GM21447 (cell line): ENCODE results near the gene GJB6.
A peak's percentile ranks its signal among the peaks of the same experiment; 100 is the strongest.
"Not testable (repeated sequence)": the region's sequence is repeated elsewhere in the genome, so short reads cannot be mapped to it uniquely, and the experiment has no call there.

ENCODE experiments used
- ATAC-seq: cut with Tn5 transposase; IDR thresholded peaks from one replicate; pipeline ENCODE4 v1.9.1; 2021; ENCODE audit not compliant: unreplicated experiment

The GJB6 gene

GRCh38 chr13:20231839-20232555 lies at the start of gene GJB6:
TSS of gene GJB6 (minus strand) at chr13:20232319. CDS start at chr13:20223480, 8,839 bp downstream.
- ATAC-seq: no peak

- ATAC-seq: not testable (repeated sequence)
These were observed 44.8 kb upstream of the GJB6 start for GRCh38 chr13:20276901-20277300.

- no peak for ATAC-seq
These were observed 42.3 kb upstream of the GJB6 start for GRCh38 chr13:20274466-20274865.

DNA sequence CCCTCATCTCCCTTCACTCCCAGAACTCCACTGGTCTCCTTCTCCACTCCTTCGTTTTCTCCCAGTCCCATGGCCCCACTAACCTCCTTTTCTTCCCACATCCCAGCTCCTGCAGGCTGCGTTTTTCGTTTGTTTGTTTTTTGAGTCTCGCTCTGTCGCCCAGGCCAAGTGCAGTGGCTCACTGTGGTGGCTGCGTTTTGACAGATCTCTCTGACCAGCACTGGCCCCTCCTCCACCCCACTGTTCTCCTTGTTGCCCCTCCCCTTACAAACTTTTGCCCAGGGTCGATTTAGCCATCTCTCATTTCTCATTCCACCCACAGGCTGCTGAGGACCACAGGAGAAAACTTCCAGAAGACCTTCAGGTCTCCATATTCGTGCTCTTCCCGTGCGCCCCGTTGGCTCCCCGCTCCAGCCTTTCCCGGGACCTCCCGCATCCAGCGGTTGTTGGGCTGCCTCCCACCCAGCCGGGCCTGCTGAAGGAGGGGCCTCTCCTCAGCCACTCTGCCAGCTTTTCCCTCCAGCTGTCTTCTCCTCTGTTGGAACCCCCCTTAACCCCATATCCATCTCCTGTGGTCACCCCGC lies 40.6 kb upstream of the GJB6 start:
- ATAC-seq: no peak

GRCh38 chr13:20272104-20272503 lies 40.0 kb upstream of the GJB6 start:
- ATAC-seq: no peak

DNA sequence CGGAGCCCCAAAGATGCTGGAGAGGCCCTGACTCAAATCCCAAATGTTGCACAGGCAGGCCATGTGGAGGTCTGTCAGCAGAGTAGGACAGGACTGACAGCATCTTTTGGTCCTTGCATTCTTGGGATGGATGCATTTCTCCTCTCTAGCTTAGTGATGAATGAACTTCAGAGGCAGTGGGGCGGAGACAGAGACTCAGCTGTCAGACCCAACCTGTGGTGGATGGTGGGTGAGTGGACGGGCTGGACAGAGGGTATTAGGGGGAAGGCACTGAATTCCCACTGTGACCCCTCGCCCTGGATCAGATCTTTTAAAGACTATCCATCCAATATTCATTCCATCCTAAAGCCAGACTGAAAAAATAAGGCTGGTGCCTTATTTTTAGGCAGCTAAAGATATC lies 39.3 kb upstream of the GJB6 start:
- no peak for ATAC-seq

GRCh38 chr13:20270163-20270865 lies 38.2 kb upstream of the GJB6 start:
- ATAC-seq: no peak

DNA sequence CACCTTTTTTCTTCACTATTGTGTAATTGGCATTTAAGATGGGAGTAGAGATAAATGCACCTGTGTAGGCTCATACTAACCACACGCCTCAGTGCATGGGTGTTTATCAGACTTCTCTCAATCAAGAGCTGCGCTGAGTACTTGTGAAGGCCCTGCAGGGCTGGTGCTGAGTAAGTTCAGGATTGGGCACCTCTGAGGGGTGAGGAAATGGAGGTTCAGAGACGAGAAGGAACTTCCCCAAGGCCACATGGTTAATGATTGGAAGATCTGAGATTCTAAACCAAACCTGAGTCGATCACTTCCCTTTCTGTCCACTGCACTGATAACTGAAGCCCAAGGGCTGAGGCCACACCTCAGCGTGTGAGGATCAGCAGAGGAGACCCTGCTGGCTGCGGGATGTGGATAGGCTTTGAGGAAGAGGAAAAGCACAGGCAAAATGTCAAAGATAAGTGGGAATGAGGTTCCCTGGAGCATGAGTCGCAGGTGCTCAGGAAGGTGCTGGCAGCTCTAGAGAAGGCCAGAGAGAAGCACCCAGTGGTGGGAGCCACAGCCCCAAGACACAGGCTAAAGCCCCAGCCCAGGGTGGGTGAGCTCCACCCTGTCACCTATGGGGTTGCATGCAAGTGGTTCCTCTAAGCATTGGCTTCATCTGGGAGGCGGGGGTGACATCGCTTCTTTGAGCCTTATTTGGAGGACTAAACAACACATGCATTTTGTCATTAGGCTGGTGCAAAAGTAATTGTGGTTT lies 32.3 kb upstream of the GJB6 start:
- ATAC-seq: peak; percentile 99

- ATAC-seq: no peak
These were observed 31.4 kb upstream of the GJB6 start for GRCh38 chr13:20263393-20264044.

DNA sequence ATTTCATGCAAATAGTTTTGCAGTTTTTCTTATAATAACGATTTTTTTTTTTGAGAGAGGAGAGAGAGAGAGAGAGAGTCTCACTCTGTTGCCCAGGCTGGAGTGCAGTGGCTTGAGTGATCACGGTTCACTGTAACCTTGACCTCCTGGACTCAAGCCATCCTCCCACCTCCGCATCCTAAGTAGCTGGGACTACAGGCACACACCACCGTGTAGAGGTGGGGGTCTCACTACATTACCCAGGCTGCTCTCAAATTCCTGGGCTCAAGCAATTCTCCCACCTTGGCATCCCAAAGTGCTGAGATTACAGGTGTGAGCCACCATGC lies 26.8 kb upstream of the GJB6 start:
- no peak for ATAC-seq

- ATAC-seq: no peak
These were observed 26.3 kb upstream of the GJB6 start for GRCh38 chr13:20258208-20258962.

DNA sequence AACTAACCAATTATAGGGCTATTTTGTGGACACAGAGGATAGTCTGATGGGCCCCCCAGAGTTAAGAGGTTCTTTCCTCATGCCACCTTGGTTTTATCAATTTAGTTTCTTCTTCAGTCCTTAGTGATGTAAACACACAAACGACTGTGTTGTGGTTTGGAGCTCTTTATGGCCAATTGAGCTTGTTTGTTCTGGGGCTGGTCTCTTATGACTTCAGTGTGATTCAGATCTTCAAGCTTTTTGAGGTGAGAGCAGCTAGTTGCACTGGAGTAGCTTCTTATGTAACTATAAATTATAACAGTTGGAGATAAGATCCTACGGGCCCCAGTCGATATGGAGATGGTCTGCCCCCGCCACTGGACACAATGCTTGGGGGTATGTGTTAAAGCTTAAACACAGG lies 22.0 kb upstream of the GJB6 start:
- no peak for ATAC-seq

- no peak for ATAC-seq
These were observed 17.8 kb upstream of the GJB6 start for GRCh38 chr13:20249913-20250312.

DNA sequence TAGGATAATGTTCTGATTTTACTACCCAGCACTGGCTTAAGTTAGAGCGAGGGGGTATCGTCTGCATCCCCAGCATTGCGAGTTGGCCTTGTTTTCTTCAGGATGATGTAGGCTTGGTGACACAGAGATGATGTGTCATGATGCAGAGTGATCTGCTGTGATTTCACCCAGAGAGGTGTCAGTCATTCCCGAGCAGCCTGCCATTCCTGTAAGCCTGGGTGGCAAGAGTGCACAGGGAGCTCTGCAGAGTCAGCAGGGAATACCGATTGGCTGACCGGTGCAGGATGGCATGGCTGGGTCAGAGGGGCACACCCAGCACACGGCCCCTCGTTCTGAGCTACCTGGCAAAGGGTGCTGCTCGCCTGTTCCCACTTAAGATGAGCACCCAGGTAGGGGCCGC lies 15.8 kb upstream of the GJB6 start:
- ATAC-seq: no peak

- ATAC-seq: no peak
These were observed 15.3 kb upstream of the GJB6 start for GRCh38 chr13:20247403-20247802.

DNA sequence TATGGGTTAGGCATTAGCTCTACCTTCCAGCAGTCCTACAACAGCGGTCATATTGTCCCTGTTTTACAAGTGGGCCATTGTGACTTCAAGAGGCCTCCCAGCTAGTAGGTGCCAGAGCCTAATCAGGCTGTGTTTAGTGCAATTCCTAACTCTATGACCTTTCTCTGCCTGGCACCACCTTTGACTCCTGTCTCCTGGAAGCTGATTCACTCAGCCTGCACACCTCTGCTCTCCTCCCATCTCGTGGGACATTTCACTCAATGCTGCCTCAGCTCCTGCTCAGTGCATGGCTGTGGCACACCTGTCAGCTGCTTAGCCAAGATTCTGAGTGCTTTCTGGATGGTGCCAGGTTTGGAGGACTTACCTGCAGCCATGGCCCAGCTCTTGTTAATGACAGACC lies 9.5 kb upstream of the GJB6 start:
- ATAC-seq: no peak

DNA sequence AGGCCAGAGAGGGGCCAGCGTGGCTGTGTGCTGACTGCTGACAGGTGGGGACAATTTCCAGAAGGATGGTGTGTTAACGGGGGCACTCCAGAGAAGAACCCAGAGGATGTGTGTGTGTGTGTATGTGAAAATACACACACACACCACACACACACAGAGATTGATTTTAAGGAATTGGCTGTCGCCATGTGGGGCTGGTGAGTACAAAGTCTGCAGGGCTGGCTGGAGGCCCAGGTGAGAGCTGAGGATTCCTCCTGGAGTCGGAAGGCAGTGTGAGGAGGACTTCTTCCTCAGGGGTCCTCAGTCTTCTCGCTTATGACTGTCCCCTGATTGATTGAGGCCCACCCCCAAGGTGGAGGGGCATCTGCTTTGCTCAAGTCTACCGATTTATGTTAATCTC lies 7.6 kb upstream of the GJB6 start:
- ATAC-seq: no peak

DNA sequence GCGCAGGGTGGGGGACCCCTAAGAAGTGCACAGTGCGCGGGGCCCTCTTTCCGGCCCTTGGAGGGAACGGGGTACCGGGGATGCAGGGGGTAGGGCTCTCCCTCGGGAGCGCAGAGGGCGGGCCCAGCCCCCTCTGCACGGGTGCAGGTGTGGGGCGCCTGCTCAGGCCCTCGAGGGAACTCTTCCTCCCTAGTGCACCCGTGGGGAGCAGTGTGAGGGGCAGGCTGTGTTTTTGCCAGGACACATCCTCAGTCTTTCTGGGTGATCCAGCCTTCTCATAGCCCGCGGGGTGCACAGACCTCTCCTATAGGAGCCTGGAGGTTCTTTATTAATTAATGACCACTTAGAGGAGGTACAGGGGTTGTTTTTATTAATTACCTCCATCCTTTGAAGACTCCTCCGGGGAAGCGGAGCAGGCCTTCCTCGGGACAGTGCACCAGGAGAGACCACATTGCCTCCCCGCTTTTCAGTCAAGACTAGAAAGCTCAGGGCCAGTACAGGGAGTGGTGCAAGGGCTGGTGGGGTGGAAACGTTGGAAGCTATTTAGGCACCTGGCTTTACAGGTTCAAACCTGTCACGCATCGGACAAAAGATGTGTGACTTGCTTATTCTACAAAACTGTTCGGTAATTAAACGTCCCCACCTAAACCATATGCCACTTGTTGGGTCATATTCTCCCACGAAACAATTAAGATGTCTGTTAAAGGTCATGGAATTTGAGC lies 598 bp upstream of the GJB6 start:
- no peak for ATAC-seq

DNA sequence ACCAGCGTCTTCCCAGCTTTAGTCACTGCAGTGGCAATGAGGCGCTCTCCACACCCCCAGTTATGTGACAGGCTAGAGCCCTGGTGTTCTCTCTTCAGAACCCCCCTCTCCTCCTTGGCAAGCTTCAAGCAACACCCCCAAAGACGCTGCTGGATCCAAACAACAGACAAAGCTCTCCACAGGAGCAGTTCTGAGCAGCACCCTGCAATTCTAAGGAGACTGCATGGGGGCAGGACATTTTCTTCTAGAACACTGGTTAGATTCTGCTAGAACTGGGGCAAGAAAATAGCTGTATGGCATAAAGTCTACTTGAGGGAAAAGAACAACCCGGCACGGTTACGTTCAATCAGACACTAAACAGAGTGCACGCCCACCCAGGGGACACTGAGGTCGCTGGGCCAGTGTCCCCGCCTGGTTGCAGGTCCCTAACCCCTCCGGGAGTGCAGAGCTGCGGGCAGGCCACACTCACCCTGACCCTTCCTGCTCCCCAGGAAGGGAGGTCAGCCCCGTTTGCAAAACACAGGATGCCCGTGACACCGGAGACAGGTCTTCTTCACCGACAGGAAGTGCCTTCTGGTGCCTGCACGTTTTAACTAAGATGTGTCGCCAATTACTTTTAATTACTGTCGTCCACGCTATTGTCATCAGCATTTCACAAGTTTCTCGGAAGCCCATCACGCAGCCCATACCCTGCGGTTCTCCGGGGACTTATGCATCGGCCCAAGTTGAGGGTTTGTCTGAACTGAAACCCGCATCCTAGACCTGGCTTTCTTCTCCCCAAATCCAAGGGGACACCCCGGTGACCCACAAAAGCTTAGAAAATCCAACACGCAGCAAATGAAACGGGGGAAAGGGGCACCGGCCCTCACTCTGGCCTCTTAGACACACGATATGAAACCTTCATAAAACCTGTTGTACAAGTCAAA lies 943 bp downstream of the GJB6 start:
- ATAC-seq: no peak
